Osteoblast (primary cell): ENCODE results near the gene POU4F3. TPM values are rescaled to one million over a fixed set of nuclear protein-coding genes. Genes with fewer than 3 reads are reported as not detected.
"Not testable (repeated sequence)": the region's sequence is repeated elsewhere in the genome, so short reads cannot be mapped to it uniquely, and the experiment has no call there.

Experiments used
- DNase-seq: peaks from one replicate; pipeline ENCODE4 v3.0.0; 2011; ENCODE audit warnings: low spot score, mixed read lengths; ENCODE audit not compliant: insufficient read length; ENCODE audit errors: missing footprints
- H2AFZ ChIP-seq: 2 replicates; pipeline ENCODE4 v1.6.0; 2011; ENCODE audit warnings: mild to moderate bottlenecking, low read length
- H3K27ac ChIP-seq: 2 replicates; pipeline ENCODE4 v1.5.1; 2011; ENCODE audit warnings: mild to moderate bottlenecking, low read depth, low read length, moderate library complexity
- H3K27me3 ChIP-seq: 2 replicates; pipeline ENCODE4 v1.6.0; 2012; ENCODE audit warnings: mild to moderate bottlenecking, control low read depth, inconsistent platforms, low read length, moderate library complexity; ENCODE audit not compliant: insufficient read depth
- H3K36me3 ChIP-seq: 2 replicates; pipeline ENCODE4 v1.5.1; 2011; ENCODE audit warnings: mild to moderate bottlenecking, low read length, control low read depth, moderate library complexity; ENCODE audit not compliant: insufficient read depth
- H3K4me1 ChIP-seq: 2 replicates; pipeline ENCODE4 v1.5.1; 2011; ENCODE audit warnings: mild to moderate bottlenecking, low read length, control low read depth, moderate library complexity; ENCODE audit not compliant: insufficient read depth
- H3K4me2 ChIP-seq: 2 replicates; pipeline ENCODE4 v1.6.0; 2011; ENCODE audit warnings: mild to moderate bottlenecking, low read length; ENCODE audit not compliant: insufficient read depth
- H3K4me3 ChIP-seq: fragments of 200-600 bp; sonication (generic); 3 replicates; pipeline ENCODE4 v1.5.1; 2012; ENCODE audit warnings: mild to moderate bottlenecking, low read length, inconsistent platforms; ENCODE audit not compliant: insufficient read depth
- H3K79me2 ChIP-seq: 2 replicates; pipeline ENCODE4 v1.6.0; 2012; ENCODE audit warnings: mild to moderate bottlenecking, low read length, control low read depth, inconsistent platforms; ENCODE audit not compliant: insufficient read depth
- H3K9me3 ChIP-seq: 2 replicates; pipeline ENCODE4 v1.5.1; 2011; ENCODE audit warnings: low read depth, low read length, control low read depth
- H4K20me1 ChIP-seq: 2 replicates; pipeline ENCODE4 v1.6.0; 2012; ENCODE audit warnings: mild to moderate bottlenecking, low read length, control low read depth; ENCODE audit not compliant: insufficient read depth
- CTCF ChIP-seq: IDR thresholded peaks from 2 replicates; pipeline ENCODE4 v1.5.1; 2011; ENCODE audit warnings: mild to moderate bottlenecking, low read depth, low read length, moderate library complexity; ENCODE audit errors: extremely low read depth
- total RNA-seq: library from RNA; depleted of rRNA; stranded (reverse); fragments of >200 nt; gene quantifications from 2 replicates; pipeline ENCODE4 v1.2.3, GENCODE V29; 2012

Gene POU4F3
- total RNA-seq, 1 donor, result under 0.01 TPM

GRCh38 chr5:146296245-146296644, 42.4 kb upstream of the POU4F3 start:
- Histone ChIP-seq H2AFZ (no peak overlapping the region), H3K27ac (no peak overlapping the region), H3K4me1 (no peaks in the 10 kb centered on the region), H3K79me2 (no peaks in the 10 kb centered on the region), H4K20me1 (no peaks in the 10 kb centered on the region), H3K9me3 (no peaks in the 10 kb centered on the region), H3K4me2 (no peak overlapping the region), H3K36me3 (no peaks in the 10 kb centered on the region), H3K4me3 (no peak overlapping the region), H3K27me3 (peaks cover 2% of the 10 kb centered on the region)
- DNase-seq, result no peak
- no peak for TF ChIP-seq CTCF

GRCh38 chr5:146298920-146299319, 39.7 kb upstream of the POU4F3 start:
- H3K4me2 ChIP-seq, H3K9me3 ChIP-seq, H2AFZ ChIP-seq, H3K36me3 ChIP-seq, H3K4me1 ChIP-seq, H3K79me2 ChIP-seq, H3K27me3 ChIP-seq, H3K4me3 ChIP-seq, H3K27ac ChIP-seq, H4K20me1 ChIP-seq, DNase-seq: not testable (repeated sequence)

- H3K9me3 ChIP-seq, result no peaks in the 10 kb centered on the region
- no peaks in the 10 kb centered on the region for H3K36me3 ChIP-seq
- no peaks in the 10 kb centered on the region for H3K4me1 ChIP-seq
- no peak overlapping the region for H3K4me2 ChIP-seq
- H2AFZ ChIP-seq, result no peak overlapping the region
- DNase-seq, result no peak
- no peaks in the 10 kb centered on the region for H4K20me1 ChIP-seq
- H3K27me3 ChIP-seq, result peaks cover 10% of the 10 kb centered on the region
- no peak overlapping the region for H3K27ac ChIP-seq
- TF ChIP-seq CTCF, result no peak
- no peaks in the 10 kb centered on the region for H3K79me2 ChIP-seq
- H3K4me3 ChIP-seq, result no peak overlapping the region
These were observed 37.0 kb upstream of the POU4F3 start for GRCh38 chr5:146301626-146302025.

GRCh38 chr5:146302406-146302805, 36.2 kb upstream of the POU4F3 start:
- TF ChIP-seq CTCF, result no peak
- H3K4me1 ChIP-seq, result no peaks in the 10 kb centered on the region
- peaks cover 10% of the 10 kb centered on the region for H3K27me3 ChIP-seq
- H3K9me3 ChIP-seq, result no peaks in the 10 kb centered on the region
- no peaks in the 10 kb centered on the region for H3K36me3 ChIP-seq
- no peak overlapping the region for H3K27ac ChIP-seq
- no peak overlapping the region for H3K4me2 ChIP-seq
- H4K20me1 ChIP-seq, result no peaks in the 10 kb centered on the region
- no peaks in the 10 kb centered on the region for H3K79me2 ChIP-seq
- DNase-seq, result no peak
- no peak overlapping the region for H3K4me3 ChIP-seq
- H2AFZ ChIP-seq, result no peak overlapping the region
